ENCODE measurements around the gene C7. TPM values are rescaled to one million over a fixed set of nuclear protein-coding genes. Genes with fewer than 3 reads are reported as not detected.

Gene C7
- total RNA-seq, 2 donors from 2014 or later: not detected

- Mint-ChIP-seq H3K27ac (no peak overlapping the region), H3K4me3 (no peak overlapping the region), H3K36me3 (no peaks in the 10 kb centered on the region), H3K27me3 (peaks cover 0 to 2% of the 10 kb centered on the region in 2 donors), H3K4me1 (ENCODE audit: low read depth in 2 of 2) (no peaks in the 10 kb centered on the region), H3K9me3 (no peaks in the 10 kb centered on the region)
- DNase-seq (ENCODE audit: low spot score) (no peak), ATAC-seq (no peak)
Observed at GRCh38 chr5:40945111-40945510, 35.8 kb downstream of the C7 start.

- H3K27me3 Mint-ChIP-seq: peaks cover 3 to 13% of the 10 kb centered on the region in 2 donors
- H3K4me1 Mint-ChIP-seq (ENCODE audit: low read depth in 2 of 2): no peaks in the 10 kb centered on the region
Observed at GRCh38 chr5:40955313-40955712, 46.0 kb downstream of the C7 start.

GRCh38 chr5:40957048-40957447 is 47.8 kb downstream of the C7 start:
- no peak for ATAC-seq
- H3K4me3 Mint-ChIP-seq: no peak overlapping the region
- H3K36me3 Mint-ChIP-seq: no peaks in the 10 kb centered on the region
- H3K27ac Mint-ChIP-seq: no peak overlapping the region
- DNase-seq (ENCODE audit: low spot score): no peak
- H3K27me3 Mint-ChIP-seq: peaks cover 3 to 13% of the 10 kb centered on the region in 2 donors
- no peaks in the 10 kb centered on the region for H3K9me3 Mint-ChIP-seq
- no peaks in the 10 kb centered on the region for H3K4me1 Mint-ChIP-seq (ENCODE audit: low read depth in 2 of 2)

More at GRCh38 chr5:40955313-40955712, 46.0 kb downstream of the C7 start:
- ATAC-seq (no peak), DNase-seq (ENCODE audit: low spot score) (no peak)
- H3K4me3 Mint-ChIP-seq: no peak overlapping the region
- H3K36me3 Mint-ChIP-seq: no peaks in the 10 kb centered on the region
- no peaks in the 10 kb centered on the region for H3K9me3 Mint-ChIP-seq
- H3K27ac Mint-ChIP-seq: no peak overlapping the region

GRCh38 chr5:40958811-40959210 is 49.5 kb downstream of the C7 start:
- DNase-seq (ENCODE audit: low spot score) (no peak), ATAC-seq (no peak)
- H3K36me3 Mint-ChIP-seq: no peaks in the 10 kb centered on the region
- H3K4me3 Mint-ChIP-seq: no peak overlapping the region
- no peaks in the 10 kb centered on the region for H3K9me3 Mint-ChIP-seq
- peaks cover 3 to 7% of the 10 kb centered on the region in 2 donors for H3K27me3 Mint-ChIP-seq
- H3K27ac Mint-ChIP-seq: no peak overlapping the region
- no peaks in the 10 kb centered on the region for H3K4me1 Mint-ChIP-seq (ENCODE audit: low read depth in 2 of 2)

- Mint-ChIP-seq H3K27ac (no peak overlapping the region), H3K27me3 (peaks cover 3 to 5% of the 10 kb centered on the region in 2 donors), H3K4me1 (ENCODE audit: low read depth in 2 of 2) (no peaks in the 10 kb centered on the region), H3K36me3 (no peaks in the 10 kb centered on the region), H3K9me3 (no peaks in the 10 kb centered on the region), H3K4me3 (no peak overlapping the region)
- DNase-seq (ENCODE audit: low spot score): no peak
- ATAC-seq: no peak
Observed at GRCh38 chr5:40960037-40960436, 50.7 kb downstream of the C7 start.

- no peak overlapping the region for H3K4me3 Mint-ChIP-seq
- H3K27ac Mint-ChIP-seq: no peak overlapping the region
- no peaks in the 10 kb centered on the region for H3K36me3 Mint-ChIP-seq
- no peaks in the 10 kb centered on the region for H3K9me3 Mint-ChIP-seq
- DNase-seq (ENCODE audit: low spot score) (no peak), ATAC-seq (no peak)
- H3K27me3 Mint-ChIP-seq: peaks cover 0 to 3% of the 10 kb centered on the region in 2 donors
- H3K4me1 Mint-ChIP-seq (ENCODE audit: low read depth in 2 of 2): no peaks in the 10 kb centered on the region
Observed at GRCh38 chr5:40962207-40962955, 53.1 kb downstream of the C7 start.

- ATAC-seq (no peak), DNase-seq (ENCODE audit: low spot score) (no peak)
- no peak overlapping the region for H3K4me3 Mint-ChIP-seq
- H3K4me1 Mint-ChIP-seq (ENCODE audit: low read depth in 2 of 2): no peaks in the 10 kb centered on the region
- no peak overlapping the region for H3K27ac Mint-ChIP-seq
- H3K36me3 Mint-ChIP-seq: no peaks in the 10 kb centered on the region
- peaks cover 0 to 11% of the 10 kb centered on the region in 2 donors for H3K27me3 Mint-ChIP-seq
- no peaks in the 10 kb centered on the region for H3K9me3 Mint-ChIP-seq
Observed at GRCh38 chr5:40972434-40972833, 63.1 kb downstream of the C7 start.

GRCh38 chr5:40973364-40974004 is 64.2 kb downstream of the C7 start:
- no peak overlapping the region for H3K27ac Mint-ChIP-seq
- ATAC-seq (no peak), DNase-seq (ENCODE audit: low spot score) (no peak)
- H3K36me3 Mint-ChIP-seq: no peaks in the 10 kb centered on the region
- H3K27me3 Mint-ChIP-seq: peaks cover 0 to 11% of the 10 kb centered on the region in 2 donors
- H3K9me3 Mint-ChIP-seq: no peaks in the 10 kb centered on the region
- no peak overlapping the region for H3K4me3 Mint-ChIP-seq
- no peaks in the 10 kb centered on the region for H3K4me1 Mint-ChIP-seq (ENCODE audit: low read depth in 2 of 2)

- no peak overlapping the region for H3K27ac Mint-ChIP-seq
- ATAC-seq (no peak), DNase-seq (ENCODE audit: low spot score) (no peak)
- peaks cover 0 to 17% of the 10 kb centered on the region in 2 donors for H3K27me3 Mint-ChIP-seq
- no peak overlapping the region for H3K4me3 Mint-ChIP-seq
- no peaks in the 10 kb centered on the region for H3K36me3 Mint-ChIP-seq
- H3K9me3 Mint-ChIP-seq: no peaks in the 10 kb centered on the region
- H3K4me1 Mint-ChIP-seq (ENCODE audit: low read depth in 2 of 2): no peaks in the 10 kb centered on the region
Observed at GRCh38 chr5:40976041-40976440, 66.7 kb downstream of the C7 start.

GRCh38 chr5:40976836-40977235 is 67.5 kb downstream of the C7 start:
- H3K27ac Mint-ChIP-seq: no peak overlapping the region
- no peaks in the 10 kb centered on the region for H3K9me3 Mint-ChIP-seq
- ATAC-seq: no peak
- no peak overlapping the region for H3K4me3 Mint-ChIP-seq
- peaks cover 3 to 19% of the 10 kb centered on the region in 2 donors for H3K27me3 Mint-ChIP-seq
- DNase-seq (ENCODE audit: low spot score): no peak
- no peaks in the 10 kb centered on the region for H3K36me3 Mint-ChIP-seq
- no peaks in the 10 kb centered on the region for H3K4me1 Mint-ChIP-seq (ENCODE audit: low read depth in 2 of 2)

- Mint-ChIP-seq H3K9me3 (peaks cover 3% of the 10 kb centered on the region), H3K4me3 (no peak overlapping the region), H3K36me3 (no peaks in the 10 kb centered on the region), H3K27me3 (peaks cover 6 to 27% of the 10 kb centered on the region in 2 donors), H3K27ac (no peak overlapping the region), H3K4me1 (ENCODE audit: low read depth in 2 of 2) (no peaks in the 10 kb centered on the region)
- DNase-seq (ENCODE audit: low spot score): no peak
- ATAC-seq: no peak
Observed at GRCh38 chr5:40981420-40981819, 72.1 kb downstream of the C7 start.

- H3K4me1 Mint-ChIP-seq (ENCODE audit: low read depth in 2 of 2): no peaks in the 10 kb centered on the region
- H3K36me3 Mint-ChIP-seq: no peaks in the 10 kb centered on the region
- H3K27ac Mint-ChIP-seq: no peak overlapping the region
- DNase-seq (ENCODE audit: low spot score) (no peak), ATAC-seq (no peak)
- peaks cover 6% of the 10 kb centered on the region for H3K9me3 Mint-ChIP-seq
- H3K27me3 Mint-ChIP-seq: peaks cover 6 to 17% of the 10 kb centered on the region in 2 donors
- no peak overlapping the region for H3K4me3 Mint-ChIP-seq
Observed at GRCh38 chr5:40983781-40984180, 74.5 kb downstream of the C7 start.

GRCh38 chr5:40984884-40985283 is 75.6 kb downstream of the C7 start:
- H3K4me1 Mint-ChIP-seq (ENCODE audit: low read depth in 2 of 2): no peaks in the 10 kb centered on the region
- no peak overlapping the region for H3K27ac Mint-ChIP-seq
- DNase-seq (ENCODE audit: low spot score) (no peak), ATAC-seq (no peak)
- H3K36me3 Mint-ChIP-seq: no peaks in the 10 kb centered on the region
- H3K4me3 Mint-ChIP-seq: no peak overlapping the region
- H3K27me3 Mint-ChIP-seq: peaks cover 6 to 17% of the 10 kb centered on the region in 2 donors
- peaks cover 6% of the 10 kb centered on the region for H3K9me3 Mint-ChIP-seq

- H3K9me3 Mint-ChIP-seq: peaks cover 6% of the 10 kb centered on the region
- peaks cover 6 to 17% of the 10 kb centered on the region in 2 donors for H3K27me3 Mint-ChIP-seq
- no peaks in the 10 kb centered on the region for H3K4me1 Mint-ChIP-seq (ENCODE audit: low read depth in 2 of 2)
- H3K36me3 Mint-ChIP-seq: no peaks in the 10 kb centered on the region
- no peak overlapping the region for H3K27ac Mint-ChIP-seq
- no peak for DNase-seq (ENCODE audit: low spot score)
- no peak for ATAC-seq
- no peak overlapping the region for H3K4me3 Mint-ChIP-seq
Observed at GRCh38 chr5:40985501-40985900, 76.2 kb downstream of the C7 start.

Measured in natural killer cell treated with Interleukin-12 subunit alpha and Interleukin-12 subunit beta and Interleukin-15 and Interleukin-18, amount 100 ng/mL, for 72 hours (primary cell).